DMS79 (cell line): ENCODE results near the gene MAGEB17.
"Not testable (repeated sequence)": the region's sequence is repeated elsewhere in the genome, so short reads cannot be mapped to it uniquely, and the experiment has no call there.

Experiments
- DNase-seq: peaks from one replicate; lab custom pipeline; 2025; lab: John Stamatoyannopoulos, UW

MAGEB17 gene, protein sequence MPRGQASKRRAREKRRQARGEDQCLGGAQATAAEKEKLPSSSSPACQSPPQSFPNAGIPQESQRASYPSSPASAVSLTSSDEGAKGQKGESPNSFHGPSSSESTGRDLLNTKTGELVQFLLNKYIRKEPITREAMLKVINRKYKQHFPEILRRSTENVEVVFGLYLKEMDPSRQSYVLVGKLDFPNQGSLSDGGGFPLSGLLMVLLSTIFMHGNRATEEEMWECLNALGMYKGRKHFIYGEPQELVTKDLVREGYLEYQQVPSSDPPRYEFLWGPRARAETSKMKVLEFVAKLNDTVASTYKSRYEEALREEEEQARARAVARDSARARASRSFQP

DNA sequence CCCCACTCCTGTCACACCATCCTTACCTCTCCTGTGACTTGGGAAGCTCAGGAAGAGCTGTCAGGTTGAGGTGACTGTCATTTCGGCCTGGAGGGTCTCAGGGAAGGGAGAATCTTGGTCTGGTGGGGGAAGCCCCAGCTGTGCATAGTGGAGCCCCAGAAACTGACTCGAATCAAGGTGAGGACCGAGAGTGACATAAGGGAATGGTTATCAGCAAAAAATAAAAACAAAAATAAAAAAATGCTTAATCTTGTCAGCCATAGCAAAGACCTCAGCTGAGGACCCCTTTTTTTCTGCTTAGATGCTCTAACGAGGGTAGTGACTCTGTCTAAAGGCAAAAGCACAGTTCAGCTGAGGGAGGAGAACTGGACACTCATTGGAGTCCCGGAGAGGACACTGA lies at the start of gene MAGEB17:
TSS of gene MAGEB17 (plus strand) at position 301 of the 400 bp plus-strand sequence. CDS start 2,902 bp downstream, outside the sequence.
- DNase-seq: no peak

GRCh38 chrX:16119353-16120220 lies 47.7 kb upstream of the MAGEB17 start:
- no peak for DNase-seq

- no peak for DNase-seq
These were observed 46.9 kb upstream of the MAGEB17 start for GRCh38 chrX:16120431-16120830.

DNA sequence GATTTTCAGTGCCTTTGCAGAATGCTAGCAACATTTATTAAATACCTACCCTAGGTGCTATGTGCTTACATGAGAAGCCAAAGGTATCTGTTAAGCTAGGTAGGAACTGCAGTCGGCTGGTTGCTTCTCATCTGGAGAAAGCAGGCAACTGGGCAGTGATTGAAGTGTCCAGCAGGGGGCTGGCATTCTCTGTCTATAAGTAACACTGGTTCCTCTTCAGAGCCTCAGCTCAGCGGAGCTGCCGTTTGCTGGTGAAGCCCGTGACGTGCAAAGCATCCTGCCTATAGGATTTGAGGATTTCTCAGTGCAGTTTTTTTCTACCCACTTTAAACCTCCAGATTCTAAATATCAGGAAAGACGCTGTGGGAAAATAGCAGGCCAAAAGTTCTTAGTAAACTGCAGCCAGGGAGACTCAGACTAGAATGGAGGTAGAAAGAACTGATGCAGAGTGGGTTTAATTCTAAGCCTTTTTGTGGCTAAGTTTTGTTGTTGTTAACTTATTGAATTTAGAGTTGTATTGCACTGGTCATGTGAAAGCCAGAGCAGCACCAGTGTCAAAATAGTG lies 44.0 kb upstream of the MAGEB17 start, which contains the start of gene GRPR:
TSS of gene GRPR (plus strand) at position 344 of the 565 bp plus-strand sequence. CDS start 389 bp downstream, outside the sequence.
- no peak for DNase-seq

- no peak for DNase-seq
These were observed 43.1 kb upstream of the MAGEB17 start for GRCh38 chrX:16124201-16124600.

- no peak for DNase-seq
These were observed 41.6 kb upstream of the MAGEB17 start for GRCh38 chrX:16125520-16126149.

DNA sequence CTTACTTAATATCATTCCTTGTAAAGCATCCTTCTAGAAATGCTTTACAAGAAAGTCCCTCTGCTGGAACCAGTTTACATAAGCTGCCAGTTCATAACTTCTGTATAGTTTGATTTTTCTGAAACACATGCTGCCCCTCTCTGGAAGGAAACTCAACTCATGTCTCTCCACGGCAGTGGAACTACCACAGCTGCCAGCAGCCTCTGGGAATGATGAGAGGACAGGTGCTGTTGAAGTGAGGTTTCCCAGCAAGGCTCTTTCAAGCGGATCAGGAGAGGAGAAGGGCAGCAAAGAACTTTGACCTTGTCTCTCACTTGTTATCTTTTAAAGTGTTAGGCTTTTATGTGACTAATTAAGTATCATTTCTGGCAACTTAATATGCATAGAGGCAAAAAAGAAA lies 36.6 kb upstream of the MAGEB17 start:
- DNase-seq: no peak

DNA sequence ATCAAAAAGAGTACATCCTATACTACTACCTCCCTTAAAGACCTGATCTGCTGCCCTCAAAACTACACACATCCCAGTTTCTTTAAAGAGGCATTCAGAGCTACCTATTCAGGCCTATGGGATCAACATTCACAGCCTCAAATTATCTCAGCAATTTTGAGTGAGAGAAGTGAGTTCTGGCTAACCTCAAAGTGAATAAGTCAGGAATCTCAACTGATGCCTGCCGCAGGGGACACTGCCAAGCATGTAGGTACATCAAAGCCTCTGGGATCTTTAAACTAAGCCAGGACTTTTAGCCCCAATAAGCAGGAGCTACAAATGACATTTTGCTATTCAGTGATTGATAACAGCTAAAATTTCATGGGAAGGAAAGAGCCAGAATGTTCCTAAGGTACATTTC lies 32.3 kb upstream of the MAGEB17 start:
- no peak for DNase-seq

- DNase-seq: no peak
These were observed 31.2 kb upstream of the MAGEB17 start for GRCh38 chrX:16136080-16136479.

GRCh38 chrX:16137416-16138107 lies 29.7 kb upstream of the MAGEB17 start:
- no peak for DNase-seq

DNA sequence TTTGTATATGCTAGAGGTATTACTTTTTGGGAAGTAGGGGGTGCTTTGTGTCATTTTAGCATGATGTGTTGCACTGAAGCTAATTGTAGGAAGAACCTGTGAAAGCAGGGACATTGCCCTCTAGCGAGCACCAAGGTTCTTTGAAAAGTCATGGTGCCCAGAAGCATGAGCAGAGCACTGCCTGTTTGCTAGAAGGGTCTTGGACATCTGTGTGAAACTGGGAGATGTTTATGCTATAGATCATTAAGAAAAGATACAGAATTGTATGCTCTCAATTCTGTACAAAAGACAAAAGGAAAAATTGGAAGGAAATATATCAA lies 29.2 kb upstream of the MAGEB17 start:
- DNase-seq: no peak

DNA sequence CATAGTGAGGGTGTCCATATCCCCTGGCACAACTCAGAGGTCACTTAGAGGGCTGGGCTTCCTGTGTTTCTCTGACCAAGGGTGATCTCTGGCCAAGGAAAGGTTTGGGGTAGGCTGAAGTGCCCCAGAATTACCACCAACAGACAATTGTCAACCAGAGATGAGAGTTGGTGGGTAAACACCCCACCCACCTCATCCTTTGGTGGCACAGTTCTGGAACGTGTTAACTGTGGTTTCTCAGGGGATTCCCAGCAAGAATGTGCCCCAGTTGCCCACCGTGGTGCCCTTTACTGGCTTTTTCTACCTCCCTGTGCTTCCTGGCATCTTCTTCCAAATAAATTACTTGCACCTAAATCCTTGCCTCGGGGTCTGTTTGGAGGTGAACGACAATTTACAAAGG lies 26.8 kb upstream of the MAGEB17 start:
- no peak for DNase-seq

DNA sequence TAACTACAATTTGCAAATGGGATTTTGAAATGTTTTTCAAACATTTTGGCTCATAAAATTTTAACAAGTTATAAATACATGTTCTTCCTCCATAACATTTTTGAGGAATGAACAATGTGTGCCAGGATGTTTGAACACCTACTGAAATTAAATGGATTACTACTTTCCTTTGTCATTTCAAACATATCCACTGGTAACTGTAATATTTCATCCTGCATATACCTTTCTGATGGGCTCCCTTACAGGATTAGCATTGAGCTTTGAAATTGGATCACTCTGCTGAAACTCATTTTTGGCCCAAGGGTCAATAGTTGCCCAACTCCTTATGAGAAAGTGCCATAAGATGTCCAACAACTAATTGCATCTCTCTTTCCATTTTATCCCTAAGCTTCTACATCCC lies 26.3 kb upstream of the MAGEB17 start:
- no peak for DNase-seq

- DNase-seq: no peak
These were observed 25.6 kb upstream of the MAGEB17 start for GRCh38 chrX:16141422-16142245.

DNA sequence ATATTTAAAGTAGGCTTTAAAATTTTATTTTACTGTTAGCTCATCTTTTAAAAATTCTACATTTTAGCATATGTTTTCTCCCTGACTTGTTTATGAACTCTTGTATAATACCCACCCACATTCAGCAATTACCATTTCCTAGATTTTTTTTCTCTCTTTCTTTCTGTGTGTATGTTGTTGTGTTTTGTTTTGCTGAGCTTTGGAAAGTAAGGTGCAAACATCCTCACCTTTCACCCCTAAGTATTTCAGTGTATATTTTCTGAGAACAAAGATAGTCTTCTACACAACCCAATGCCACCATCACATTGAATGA lies 25.1 kb upstream of the MAGEB17 start:
- DNase-seq: no peak

DNA sequence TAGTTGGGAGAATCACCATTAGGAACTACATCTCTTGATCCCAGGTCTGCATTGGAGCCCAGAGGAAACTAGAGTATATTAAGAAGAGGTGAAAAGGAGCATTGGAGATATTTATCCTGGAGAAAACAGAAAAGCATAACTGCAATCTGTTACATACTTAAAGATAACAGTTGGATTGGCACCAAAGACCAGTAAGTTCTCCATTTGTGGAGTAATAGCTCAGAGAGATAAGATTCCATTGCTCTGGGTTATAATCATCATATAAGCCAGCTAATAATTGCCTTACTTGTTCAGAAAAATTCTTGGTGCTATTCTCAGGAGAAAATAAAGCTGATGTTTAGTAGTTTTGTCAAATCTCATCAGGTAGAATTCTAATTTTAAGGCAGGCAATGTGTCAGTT lies 23.3 kb upstream of the MAGEB17 start:
- no peak for DNase-seq

GRCh38 chrX:16144420-16144819 lies 22.9 kb upstream of the MAGEB17 start:
- no peak for DNase-seq

DNA sequence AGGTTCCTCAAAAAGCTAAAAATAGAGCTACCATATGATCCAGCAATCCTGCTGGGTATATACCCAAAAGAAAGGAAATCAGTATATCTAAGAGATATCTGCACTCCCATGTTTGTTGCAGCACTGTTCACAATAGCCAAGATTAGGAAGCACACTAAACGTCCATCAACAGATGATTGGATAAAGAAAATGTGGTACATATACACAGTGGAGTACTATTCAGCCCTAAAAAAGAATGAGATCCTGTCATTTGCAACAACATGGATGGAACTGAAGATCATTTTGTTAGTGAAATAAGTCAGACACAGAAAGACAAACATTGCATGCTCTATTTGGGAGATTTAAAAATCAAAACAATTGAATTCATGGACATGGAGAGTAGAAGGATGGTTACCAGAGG lies 22.2 kb upstream of the MAGEB17 start:
- DNase-seq: not testable (repeated sequence)

DNA sequence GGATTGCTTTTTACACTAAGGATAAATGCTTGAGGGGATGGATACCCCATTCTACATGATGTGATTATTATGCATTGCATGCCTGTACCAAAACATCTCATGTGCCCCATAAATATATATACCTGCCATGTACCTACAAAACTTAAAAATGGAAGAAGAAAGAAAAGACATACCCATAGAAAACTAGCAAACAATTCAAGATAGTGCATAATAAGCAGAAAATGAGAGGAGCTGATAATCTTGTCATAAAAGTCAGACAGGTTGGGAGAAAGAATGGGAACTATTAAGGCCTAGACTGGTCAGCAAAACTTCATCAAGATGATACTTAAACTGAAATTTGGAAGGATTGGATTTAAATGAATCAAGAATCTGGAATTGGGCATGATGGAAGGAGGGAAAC lies 21.6 kb upstream of the MAGEB17 start:
- DNase-seq: no peak

- DNase-seq: no peak
These were observed 18.4 kb upstream of the MAGEB17 start for GRCh38 chrX:16148896-16149295.

GRCh38 chrX:16155581-16156096 lies 11.6 kb upstream of the MAGEB17 start:
- no peak for DNase-seq
